ENCODE measurements around the gene RIT1.

The RIT1 gene

DNA sequence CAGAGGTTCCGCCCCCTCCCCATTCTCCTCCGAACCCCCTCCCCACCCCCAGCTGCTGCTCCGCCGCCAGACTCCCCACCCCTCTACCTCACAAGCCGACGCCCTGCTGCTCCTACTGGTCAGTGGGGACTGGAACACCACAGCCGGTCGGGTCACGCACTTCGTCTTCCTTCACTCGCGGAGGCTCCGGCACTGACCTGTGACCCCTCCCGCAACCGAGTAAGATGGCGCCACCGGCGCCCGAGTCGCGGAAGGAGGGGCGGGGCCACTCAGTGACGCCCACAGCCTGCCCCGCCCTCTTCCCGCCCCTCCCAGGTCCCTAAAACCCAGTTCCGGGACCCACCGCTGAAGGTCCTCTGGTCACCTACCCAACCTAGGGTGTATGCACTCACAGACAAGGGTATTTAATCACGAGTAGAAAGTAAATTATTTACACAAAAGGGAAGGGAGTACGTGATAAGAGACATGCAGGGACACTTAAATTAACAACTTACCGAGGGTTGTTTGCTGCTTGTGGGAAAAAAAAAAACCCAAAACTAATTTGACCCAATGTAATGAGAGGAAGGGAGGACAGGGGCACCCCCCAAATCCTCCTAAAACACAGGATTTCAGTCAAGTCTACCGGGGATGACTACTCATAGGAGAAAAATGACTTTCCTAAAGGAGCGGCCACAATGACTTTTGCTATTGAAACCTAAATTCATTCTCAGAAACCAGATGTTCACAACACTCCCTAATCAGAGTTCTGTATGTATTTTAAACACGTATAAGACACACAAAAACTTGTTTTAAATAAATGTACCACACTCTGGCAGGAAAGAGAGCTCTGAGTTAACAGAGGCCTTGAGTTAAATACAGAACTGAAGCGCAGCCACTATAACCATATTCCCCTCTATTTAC lies at the start of gene RIT1:
RIT1 (minus strand) TSS at position 194 of the 900 bp plus-strand sequence. CDS start 588 bp downstream, outside the sequence.
- peak; percentile 84 for DNase-seq (ENCODE audit: low read depth)

DNA sequence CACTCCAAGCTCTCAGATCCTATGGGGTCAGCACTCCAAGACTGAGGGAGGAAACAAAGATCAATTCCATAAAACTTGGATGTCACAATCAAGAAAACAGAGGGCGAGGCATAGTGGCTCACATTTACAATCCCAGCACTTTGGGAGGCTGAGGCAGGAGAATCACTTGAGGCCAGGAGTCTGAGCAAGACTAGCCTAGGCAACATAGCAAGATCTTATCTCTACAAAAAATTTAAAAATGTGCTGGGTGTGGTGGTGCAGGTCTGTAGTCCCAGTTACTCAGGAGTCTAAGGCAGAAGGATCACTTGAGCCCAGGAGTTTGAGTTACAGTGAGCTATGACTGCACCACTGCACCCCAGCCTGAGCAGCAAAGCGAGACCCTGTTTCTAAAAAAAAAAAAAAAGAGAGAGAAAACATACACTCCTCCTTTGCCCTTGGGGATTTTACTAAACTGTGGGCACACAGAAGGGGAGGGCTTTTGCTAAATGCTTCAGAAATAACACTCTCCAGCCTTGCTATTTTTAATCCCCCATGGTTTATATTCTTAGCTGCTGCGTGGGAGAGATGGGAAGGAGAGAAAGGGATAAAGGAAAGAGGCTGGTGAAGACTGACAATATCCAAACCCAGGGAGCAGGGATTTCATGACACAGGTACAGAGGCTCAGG lies 49.1 kb upstream of the RIT1 start:
- no peak for DNase-seq (ENCODE audit: low read depth)

DNA sequence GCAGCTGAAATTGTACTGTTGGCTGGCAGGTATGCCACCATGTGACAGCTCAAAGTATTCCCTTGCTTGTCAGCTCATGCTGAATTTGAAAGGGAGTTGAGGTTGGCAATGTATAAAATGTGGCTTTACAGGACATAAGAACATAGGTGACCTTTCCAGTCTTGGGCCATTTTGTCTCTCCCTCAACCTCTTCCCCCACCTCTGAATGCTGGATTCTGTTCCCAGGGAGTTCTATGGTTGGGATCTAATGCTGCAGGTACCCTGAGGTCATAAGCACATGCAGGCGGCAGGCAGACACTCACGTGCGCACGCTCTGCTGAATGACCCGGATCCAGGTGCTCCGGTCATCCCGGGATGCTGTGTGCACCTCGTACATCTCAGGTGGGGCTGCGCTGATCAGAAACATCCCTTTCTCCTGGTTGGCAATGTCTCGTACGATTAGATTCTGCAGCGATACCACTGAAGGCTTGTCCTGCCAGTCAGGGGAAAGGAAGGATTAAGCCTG lies 46.3 kb upstream of the RIT1 start:
- no peak for DNase-seq (ENCODE audit: low read depth)

DNA sequence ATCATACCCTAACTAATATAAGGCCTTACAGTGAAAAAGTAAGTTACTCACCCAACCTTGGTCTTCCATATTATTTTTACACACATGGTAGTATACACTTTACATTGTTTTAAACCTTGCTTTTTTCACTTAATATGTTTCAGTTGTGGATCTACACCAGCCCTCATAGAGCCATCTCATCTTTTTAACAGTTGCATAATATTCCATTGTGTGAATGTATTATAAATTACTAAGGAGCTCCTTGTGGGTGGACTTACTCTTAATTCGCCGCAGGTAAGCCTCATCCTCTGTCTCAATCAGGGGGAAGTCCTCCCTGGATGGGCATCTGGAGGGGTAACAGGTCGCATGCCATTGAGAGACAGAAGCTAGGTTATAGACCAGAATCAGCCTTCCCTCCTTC lies 43.5 kb upstream of the RIT1 start:
- DNase-seq (ENCODE audit: low read depth) = no peak

DNA sequence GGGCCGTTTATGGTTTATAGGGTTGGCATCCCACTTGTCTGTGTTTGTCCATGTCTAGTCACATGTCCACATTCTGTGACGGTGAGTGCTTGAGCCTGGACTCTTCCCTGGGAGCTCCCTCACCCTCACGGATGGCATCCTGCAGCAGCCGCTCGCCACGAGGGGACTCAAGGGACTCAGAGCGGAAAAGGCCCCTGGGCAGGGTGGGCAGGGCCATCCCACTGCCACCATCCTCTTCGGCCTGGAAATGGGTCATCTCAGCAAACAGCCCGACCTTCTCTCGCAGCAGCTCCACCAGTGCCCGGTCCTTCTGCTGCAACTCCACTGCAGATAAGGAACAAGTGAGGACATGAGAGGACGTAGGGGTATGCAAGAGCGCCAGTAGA lies 41.3 kb upstream of the RIT1 start:
- no peak for DNase-seq (ENCODE audit: low read depth)

DNA sequence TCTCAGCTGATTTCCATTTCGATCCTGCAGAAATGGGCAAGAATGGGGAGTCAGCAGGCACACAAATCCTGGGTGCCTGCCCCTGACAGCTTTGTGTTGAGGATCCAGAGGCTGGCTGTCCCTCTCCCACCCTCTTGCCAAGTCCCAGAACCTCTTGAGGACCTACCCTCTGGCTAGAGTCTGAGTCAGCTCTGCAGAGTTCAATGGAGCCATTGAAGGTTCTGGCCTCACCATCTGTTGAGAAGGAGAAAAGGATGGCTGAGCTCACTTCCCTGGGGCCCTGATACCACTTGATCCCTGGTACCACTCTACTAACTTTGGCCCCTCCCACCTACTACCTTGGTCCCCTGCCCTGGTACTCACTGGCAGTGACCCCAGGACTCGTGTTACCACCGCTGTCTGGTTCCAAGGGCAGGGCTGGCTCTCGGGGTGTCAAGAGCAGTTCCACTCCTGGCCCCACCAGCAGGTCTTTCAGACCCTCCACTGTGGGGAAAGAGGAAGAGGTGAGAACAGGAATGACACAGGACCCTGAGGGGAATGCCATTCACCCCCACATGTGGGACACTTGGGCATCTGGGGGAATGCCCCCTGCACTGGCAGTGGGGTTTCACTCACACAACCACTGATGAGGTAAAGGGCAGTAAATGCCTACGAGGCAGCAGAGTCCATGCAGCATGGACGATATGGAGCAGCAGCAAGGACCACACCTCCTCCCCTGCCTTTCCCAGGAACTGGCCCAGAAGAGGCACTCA lies 40.8 kb upstream of the RIT1 start:
- no peak for DNase-seq (ENCODE audit: low read depth)

DNA sequence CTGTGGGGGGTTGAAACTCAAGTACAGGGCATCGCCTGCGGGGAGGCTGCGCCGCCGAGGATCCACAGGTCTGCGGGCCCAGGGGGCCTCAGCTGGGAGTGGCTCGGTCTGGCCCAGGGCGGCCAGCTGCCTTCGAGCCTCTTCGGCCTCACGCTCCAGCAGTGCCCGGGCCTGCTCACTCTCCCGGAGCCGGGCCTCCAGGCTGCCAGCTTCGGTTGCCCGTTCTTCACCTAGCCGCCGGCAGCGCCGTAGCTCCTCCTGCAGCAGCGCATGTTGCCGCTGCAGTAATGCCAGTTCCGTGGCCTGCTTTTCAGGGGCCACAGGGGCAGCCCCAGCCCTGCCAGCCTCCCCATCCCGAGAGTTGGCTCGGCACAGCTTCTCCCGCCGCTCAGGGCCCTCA lies 39.7 kb upstream of the RIT1 start:
- DNase-seq (ENCODE audit: low read depth) = no peak

- no peak for DNase-seq (ENCODE audit: low read depth)
These were observed 36.6 kb upstream of the RIT1 start for GRCh38 chr1:155947741-155948140.

DNA sequence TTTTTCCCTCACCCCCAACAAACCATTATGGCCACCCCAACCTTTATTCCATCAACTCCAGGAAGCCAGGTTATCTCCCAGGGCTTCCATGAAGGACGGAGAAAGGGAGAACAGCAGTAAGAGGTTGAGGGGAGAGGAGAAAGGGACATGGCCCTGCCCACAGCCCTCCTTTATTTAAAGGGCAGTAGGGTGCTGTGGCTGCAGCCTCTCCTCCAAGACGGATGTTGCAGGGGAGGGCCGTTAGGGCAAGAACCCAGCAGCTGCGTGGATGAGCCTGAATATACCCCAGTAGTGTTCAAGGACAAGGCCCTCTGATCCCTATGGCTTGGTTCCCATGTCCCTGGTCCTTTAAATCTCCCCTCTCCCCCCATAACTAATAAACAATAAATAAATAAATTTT lies 36.1 kb upstream of the RIT1 start:
- DNase-seq (ENCODE audit: low read depth) = no peak

- DNase-seq (ENCODE audit: low read depth) = no peak
These were observed 35.6 kb upstream of the RIT1 start for GRCh38 chr1:155946633-155947219.

- DNase-seq (ENCODE audit: low read depth) = no peak
These were observed 33.3 kb upstream of the RIT1 start for GRCh38 chr1:155944444-155944799.

DNA sequence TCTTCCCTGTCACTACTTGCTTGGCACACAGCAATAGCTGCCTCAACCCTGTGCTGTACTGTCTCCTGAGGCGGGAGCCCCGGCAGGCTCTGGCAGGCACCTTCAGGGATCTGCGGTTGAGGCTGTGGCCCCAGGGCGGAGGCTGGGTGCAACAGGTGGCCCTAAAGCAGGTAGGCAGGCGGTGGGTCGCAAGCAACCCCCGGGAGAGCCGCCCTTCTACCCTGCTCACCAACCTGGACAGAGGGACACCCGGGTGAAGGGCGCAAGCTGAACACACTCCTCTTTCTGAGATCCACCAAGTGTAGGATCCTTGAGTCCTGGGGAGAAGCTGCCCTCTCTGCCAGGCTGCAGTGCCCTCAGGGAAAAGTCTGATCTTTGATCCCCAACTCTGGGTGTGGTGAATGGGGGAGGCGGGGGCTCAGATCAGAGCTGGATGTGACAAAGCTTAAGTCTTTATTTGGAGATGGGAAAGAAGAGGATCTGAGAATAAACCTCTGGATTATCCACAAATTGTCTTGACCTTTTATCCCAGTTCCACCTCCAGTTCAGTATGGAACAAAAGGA lies 31.5 kb upstream of the RIT1 start:
- no peak for DNase-seq (ENCODE audit: low read depth)

- DNase-seq (ENCODE audit: low read depth) = no peak
These were observed 30.8 kb upstream of the RIT1 start for GRCh38 chr1:155941845-155942531.

- peak; percentile 71 for DNase-seq (ENCODE audit: low read depth)
These were observed 30.1 kb upstream of the RIT1 start, which contains the start of gene RXFP4 for GRCh38 chr1:155940993-155941844. Gene RXFP4, plus strand, starts transcription at chr1:155941638. Its CDS starts 72 bp downstream, at chr1:155941710.

GRCh38 chr1:155940482-155940992 lies 29.4 kb upstream of the RIT1 start:
- DNase-seq (ENCODE audit: low read depth) = peak; percentile 53

DNA sequence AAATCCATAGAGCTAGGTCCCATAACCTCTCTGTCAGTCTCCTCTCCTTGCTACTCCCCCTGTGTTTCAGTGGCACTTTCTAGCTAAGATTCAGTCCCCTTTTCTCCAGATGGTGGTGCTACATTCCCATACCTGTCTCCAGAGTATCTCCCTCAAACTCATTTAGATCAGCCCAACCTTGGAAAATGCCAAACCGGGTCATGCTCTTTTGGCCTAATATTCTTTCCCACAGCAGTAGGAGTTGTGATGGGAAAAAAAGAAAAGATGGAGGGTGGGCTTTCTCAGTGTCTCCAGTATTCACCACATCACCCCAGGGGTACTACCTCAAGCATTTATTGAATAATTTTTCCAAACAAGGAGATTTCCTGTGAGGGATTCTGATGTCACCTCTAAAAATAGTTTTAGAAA lies 27.1 kb upstream of the RIT1 start:
- DNase-seq (ENCODE audit: low read depth) = peak; percentile 53

DNA sequence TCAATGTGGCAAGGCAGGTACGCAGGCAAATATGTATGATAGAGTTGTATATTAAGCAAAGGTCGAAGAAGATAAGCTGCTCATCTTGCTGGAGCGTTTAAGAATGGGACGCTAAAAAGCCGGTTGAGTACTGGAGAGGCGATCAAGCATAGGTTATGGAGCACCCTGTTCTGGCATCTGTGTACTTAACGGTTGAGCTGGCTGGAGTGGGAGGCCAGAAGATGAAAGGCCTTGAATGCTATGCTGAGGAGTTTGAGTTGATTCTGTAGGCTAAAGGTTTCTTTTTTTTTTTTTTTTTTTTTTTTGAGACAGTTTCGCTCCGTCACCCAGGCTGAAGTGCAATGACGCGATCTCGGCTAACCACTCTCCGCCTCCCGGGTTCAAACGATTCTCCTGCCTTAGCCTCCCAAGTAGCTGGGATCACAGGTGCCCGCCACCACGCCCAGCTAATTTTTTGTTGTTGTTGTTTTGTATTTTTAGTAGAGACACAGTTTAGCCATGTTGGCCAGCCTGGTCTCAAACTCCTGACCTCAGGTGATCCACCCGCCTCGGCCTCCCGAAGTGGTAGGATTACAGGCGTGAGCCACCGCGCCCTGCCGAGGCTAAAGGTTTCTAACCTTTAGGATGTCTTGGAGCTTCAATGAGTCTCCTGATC lies 23.9 kb upstream of the RIT1 start:
- no peak for DNase-seq (ENCODE audit: low read depth)

GRCh38 chr1:155934097-155934935 lies 23.2 kb upstream of the RIT1 start, which contains the start of gene KHDC4:
Gene KHDC4, minus strand, starts transcription at chr1:155934413. Its CDS starts 40 bp downstream, at chr1:155934373.
- DNase-seq (ENCODE audit: low read depth) = peak; percentile 97

Data from CMK (cell line).